ENCODE measurements around the gene PUSL1.

PUSL1 gene

GRCh38 chr1:1285611-1286311 is 22.6 kb upstream of the PUSL1 start:
- TF ChIP-seq CTCF (IDR thresholded peaks at IDR 0.05; ENCODE audit: low read depth, low read length), result no peak
- H3K4me3 ChIP-seq (ENCODE audit: low read depth, low read length), result no peak overlapping the region

GRCh38 chr1:1286313-1287261 is 21.8 kb upstream of the PUSL1 start:
- no peak for TF ChIP-seq CTCF (IDR thresholded peaks at IDR 0.05; ENCODE audit: low read depth, low read length)

GRCh38 chr1:1287288-1288110 is 20.9 kb upstream of the PUSL1 start:
- H3K4me3 ChIP-seq (ENCODE audit: low read depth, low read length), result no peak overlapping the region
- no peak for TF ChIP-seq CTCF (IDR thresholded peaks at IDR 0.05; ENCODE audit: low read depth, low read length)

More at GRCh38 chr1:1286313-1287261, 21.8 kb upstream of the PUSL1 start:
- no peak overlapping the region for H3K4me3 ChIP-seq (ENCODE audit: low read depth, low read length)

- TF ChIP-seq CTCF (IDR thresholded peaks at IDR 0.05; ENCODE audit: low read depth, low read length), result peak; percentile 57
- no peak overlapping the region for H3K4me3 ChIP-seq (ENCODE audit: low read depth, low read length)
These were observed 18.1 kb upstream of the PUSL1 start for GRCh38 chr1:1290238-1290731.

- no peak for TF ChIP-seq CTCF (IDR thresholded peaks at IDR 0.05; ENCODE audit: low read depth, low read length)
- H3K4me3 ChIP-seq (ENCODE audit: low read depth, low read length), result no peak overlapping the region
These were observed 17.3 kb upstream of the PUSL1 start for GRCh38 chr1:1291023-1291528.

- TF ChIP-seq CTCF (IDR thresholded peaks at IDR 0.05; ENCODE audit: low read depth, low read length), result peak; percentile 35
- no peak overlapping the region for H3K4me3 ChIP-seq (ENCODE audit: low read depth, low read length)
These were observed 16.6 kb upstream of the PUSL1 start for GRCh38 chr1:1291548-1292441.
